HEK293 (cell line): ENCODE measurements around the gene TAF11L14.

ENCODE experiments used
- CTCF ChIA-PET: fragments of 350-600 bp; formaldehyde crosslinking; extraction: SDS; loops from one replicate; lab custom pipeline; 2021; ENCODE audit warnings: antibody characterized with exemption; lab: Yijun Ruan, JAX
- POLR2A ChIA-PET: fragments of 300-600 bp; formaldehyde crosslinking; extraction: SDS; loops from one replicate; lab custom pipeline; 2020; ENCODE audit warnings: antibody characterized with exemption, inconsistent platforms; lab: Yijun Ruan, JAX
- H3K27ac ChIP-seq: fragments of 200-500 bp; sonication (Bioruptor generic); 2 replicates; pipeline ENCODE4 v1.5.1; 2014; ENCODE audit warnings: low read depth, low read length, control low read depth, inconsistent platforms; ENCODE audit errors: extremely low read depth
- H3K36me3 ChIP-seq, 2 experiments: fragments of 200-500 bp in 1 of 2; sonication (Bioruptor generic) in 1 of 2; 1 replicate in 1 of 2; 2 replicates in 1 of 2; pipeline ENCODE4 v1.5.1; 2014 to 2017; ENCODE audit warnings: inconsistent platforms in 2 of 2, low read length in 2 of 2; ENCODE audit not compliant: control insufficient read depth in 2 of 2, insufficient read depth in 1 of 2
- H3K4me1 ChIP-seq: fragments of 200-500 bp; sonication (Bioruptor generic); 2 replicates; pipeline ENCODE4 v1.5.1; 2014; ENCODE audit warnings: mild to moderate bottlenecking, low read length, inconsistent platforms; ENCODE audit not compliant: control insufficient read depth, insufficient read depth
- H3K4me3 ChIP-seq: 2 replicates; pipeline ENCODE4 v1.5.1; 2011; ENCODE audit warnings: low read depth, mild to moderate bottlenecking, control low read depth, low read length, moderate library complexity
- H3K9me3 ChIP-seq: fragments of 200-500 bp; sonication (Bioruptor generic); 2 replicates; pipeline ENCODE4 v1.5.1; 2014; ENCODE audit warnings: low read depth, low read length, inconsistent platforms; ENCODE audit not compliant: control insufficient read depth, insufficient read depth
- KLF7 ChIP-seq: fragments of 450-650 bp; formaldehyde crosslinking; IDR thresholded peaks from 2 replicates; pipeline ENCODE4 v1.5.1; 2016; ENCODE audit warnings: missing biosample characterization, missing genetic modification characterization, borderline replicate concordance
- MZF1 ChIP-seq: fragments of 450-650 bp; formaldehyde crosslinking; IDR thresholded peaks from 2 replicates; pipeline ENCODE4 v1.5.1; 2017; ENCODE audit warnings: missing biosample characterization, missing genetic modification characterization, borderline replicate concordance
- PRDM1 ChIP-seq: fragments of 450-650 bp; formaldehyde crosslinking; IDR thresholded peaks from 2 replicates; pipeline ENCODE4; 2016; ENCODE audit warnings: missing biosample characterization, missing genetic modification characterization
- PRDM2 ChIP-seq: fragments of 450-650 bp; formaldehyde crosslinking; IDR thresholded peaks from 2 replicates; pipeline ENCODE4 v1.5.1; 2016; ENCODE audit warnings: missing biosample characterization, missing genetic modification characterization, borderline replicate concordance
- ZBTB1 ChIP-seq: fragments of 450-650 bp; formaldehyde crosslinking; IDR thresholded peaks from 2 replicates; pipeline ENCODE4 v1.5.1; 2016; ENCODE audit warnings: missing biosample characterization, missing genetic modification characterization
- ZBTB10 ChIP-seq: fragments of 450-650 bp; formaldehyde crosslinking; IDR thresholded peaks from 2 replicates; pipeline ENCODE4 v1.5.1; 2016; ENCODE audit warnings: missing biosample characterization, missing genetic modification characterization
- ZBTB20 ChIP-seq: fragments of 450-650 bp; formaldehyde crosslinking; IDR thresholded peaks from 2 replicates; pipeline ENCODE4 v1.5.1; 2016; ENCODE audit warnings: missing biosample characterization, missing genetic modification characterization
- ZNF311 ChIP-seq: fragments of 450-650 bp; formaldehyde crosslinking; IDR thresholded peaks from 2 replicates; pipeline ENCODE4 v1.5.1; 2017; ENCODE audit warnings: missing biosample characterization, missing genetic modification characterization, borderline replicate concordance
- ZNF37A ChIP-seq: fragments of 450-650 bp; IDR thresholded peaks from 2 replicates; pipeline ENCODE4 v1.5.1; 2018; ENCODE audit warnings: missing biosample characterization, missing genetic modification characterization
- ZNF426 ChIP-seq: fragments of 450-650 bp; formaldehyde crosslinking; IDR thresholded peaks from 2 replicates; pipeline ENCODE4 v1.5.1; 2017; ENCODE audit warnings: missing biosample characterization, missing genetic modification characterization, mild to moderate bottlenecking, inconsistent platforms, moderate library complexity
- ZNF521 ChIP-seq: fragments of 450-650 bp; formaldehyde crosslinking; IDR thresholded peaks from 2 replicates; pipeline ENCODE4 v1.5.1; 2017; ENCODE audit warnings: missing biosample characterization, mild to moderate bottlenecking, missing genetic modification characterization
- ZNF555 ChIP-seq: fragments of 450-650 bp; formaldehyde crosslinking; conservative IDR thresholded peaks from 2 replicates; pipeline ENCODE4 v1.5.1; 2017; ENCODE audit warnings: missing biosample characterization, mild to moderate bottlenecking, missing genetic modification characterization, inconsistent platforms
- ZNF600 ChIP-seq: fragments of 450-650 bp; formaldehyde crosslinking; IDR thresholded peaks from 2 replicates; pipeline ENCODE4 v1.5.1; 2016; ENCODE audit warnings: missing biosample characterization, missing genetic modification characterization
- ZNF701 ChIP-seq: fragments of 450-650 bp; formaldehyde crosslinking; IDR thresholded peaks from 2 replicates; pipeline ENCODE4 v1.5.1; 2016; ENCODE audit warnings: missing biosample characterization, missing genetic modification characterization
- ZSCAN5A ChIP-seq: fragments of 450-650 bp; formaldehyde crosslinking; IDR thresholded peaks from 2 replicates; pipeline ENCODE4 v1.5.1; 2016; ENCODE audit warnings: missing biosample characterization, missing genetic modification characterization
- TF ChIP-seq, protein P1 (sequence below): fragments of 450-650 bp; formaldehyde crosslinking; IDR thresholded peaks from 2 replicates; pipeline ENCODE4 v1.5.1; 2016; ENCODE audit warnings: missing biosample characterization, missing genetic modification characterization

TAF11L14 gene

DNA sequence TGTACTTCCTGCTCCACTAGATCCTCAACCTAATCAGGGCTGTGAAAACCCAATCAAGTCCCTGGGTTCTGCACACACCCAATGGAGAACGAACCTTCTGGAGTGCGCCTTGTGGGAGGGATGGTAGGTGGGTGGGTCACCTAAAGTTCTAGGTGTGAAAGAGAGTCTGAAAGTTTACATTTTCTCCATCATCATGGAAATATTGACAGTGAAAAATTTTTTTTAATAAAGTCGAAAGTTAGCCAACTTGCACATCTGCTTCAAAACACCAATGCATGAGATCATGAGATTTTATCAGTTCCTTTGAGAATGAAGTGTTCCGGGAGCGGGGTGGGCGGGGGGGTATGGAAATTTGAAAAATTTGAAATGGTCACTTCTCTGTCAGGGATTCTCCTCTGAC lies 21.7 kb downstream of the TAF11L14 start:
- ChIA-PET POLR2A (no interaction called here), CTCF (no interaction called here)
- no peak overlapping the region for H3K4me3 ChIP-seq
- H3K27ac ChIP-seq: no peak overlapping the region
- H3K9me3 ChIP-seq: no peaks in the 10 kb centered on the region
- no peak for TF ChIP-seq ZNF37A
- no peaks in the 10 kb centered on the region for H3K4me1 ChIP-seq
- H3K36me3 ChIP-seq: no peaks in the 10 kb centered on the region

- TF ChIP-seq ZNF521 (tag by site-specific recombination): no peak
- TF ChIP-seq, protein P1, sequence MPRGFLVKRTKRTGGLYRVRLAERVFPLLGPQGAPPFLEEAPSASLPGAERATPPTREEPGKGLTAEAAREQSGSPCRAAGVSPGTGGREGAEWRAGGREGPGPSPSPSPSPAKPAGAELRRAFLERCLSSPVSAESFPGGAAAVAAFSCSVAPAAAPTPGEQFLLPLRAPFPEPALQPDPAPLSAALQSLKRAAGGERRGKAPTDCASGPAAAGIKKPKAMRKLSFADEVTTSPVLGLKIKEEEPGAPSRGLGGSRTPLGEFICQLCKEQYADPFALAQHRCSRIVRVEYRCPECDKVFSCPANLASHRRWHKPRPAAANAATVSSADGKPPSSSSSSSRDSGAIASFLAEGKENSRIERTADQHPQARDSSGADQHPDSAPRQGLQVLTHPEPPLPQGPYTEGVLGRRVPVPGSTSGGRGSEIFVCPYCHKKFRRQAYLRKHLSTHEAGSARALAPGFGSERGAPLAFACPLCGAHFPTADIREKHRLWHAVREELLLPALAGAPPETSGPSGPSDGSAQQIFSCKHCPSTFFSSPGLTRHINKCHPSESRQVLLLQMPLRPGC: no peak
- TF ChIP-seq ZNF701: no peak
- TF ChIP-seq ZNF600: no peak
- TF ChIP-seq ZBTB20 (tag by site-specific recombination): no peak
- TF ChIP-seq ZNF311 (tag by site-specific recombination): no peak
- no peak for TF ChIP-seq ZSCAN5A (tag by site-specific recombination)
- TF ChIP-seq ZBTB10: no peak
- no peak for TF ChIP-seq PRDM1 (tag by site-specific recombination)
- TF ChIP-seq ZBTB1 (tag by site-specific recombination): no peak
- TF ChIP-seq ZNF426 (tag by site-specific recombination): no peak
- no peak for TF ChIP-seq KLF7
- TF ChIP-seq MZF1 (tag by site-specific recombination): no peak
- TF ChIP-seq ZNF555 (tag by site-specific recombination): no peak
- no peak for TF ChIP-seq PRDM2
- no peaks in the 10 kb centered on the region for H3K36me3 ChIP-seq
- POLR2A ChIA-PET: no interaction called here
- no peaks in the 10 kb centered on the region for H3K4me1 ChIP-seq
- H3K27ac ChIP-seq: no peak overlapping the region
- H3K9me3 ChIP-seq: no peaks in the 10 kb centered on the region
- CTCF ChIA-PET: interaction anchor here (0.6 to 1.0 kb wide), 2 partner anchors 619 to 768 kb away, joined by 3 to 4 read pairs; no protein-coding TSS in a partner anchor
- no peak overlapping the region for H3K4me3 ChIP-seq
Observed at GRCh38 chr5:17663182-17663581, 28.9 kb downstream of the TAF11L14 start.
